Spleen (tissue), 3 donors: ENCODE results near the gene KRTAP2-2.

Experiments used
- POLR2A ChIP-seq, 3 donors: fragments of 450-650 bp; IDR thresholded peaks; one replicate each; pipeline ENCODE4 v1.5.1; 2017; ENCODE audit warnings: antibody characterized with exemption in 3 of 3, mild to moderate bottlenecking in 1 of 3
- POLR2AphosphoS5 ChIP-seq, 3 donors: sonication (generic); formaldehyde crosslinking; IDR thresholded peaks; one replicate each; pipeline ENCODE4 v1.5.1; 2017; ENCODE audit warnings: antibody characterized with exemption in 3 of 3

GRCh38 chr17:41009301-41009760 is 45.7 kb downstream of the KRTAP2-2 start:
- TF ChIP-seq POLR2A (IDR thresholded peaks at IDR 0.05), result no peak
- TF ChIP-seq POLR2AphosphoS5 (IDR thresholded peaks at IDR 0.05), result no peak
